ENCODE data around the gene FRMD4A.
"Not testable (repeated sequence)": the region's sequence is repeated elsewhere in the genome, so short reads cannot be mapped to it uniquely, and the experiment has no call there.

FRMD4A gene

DNA sequence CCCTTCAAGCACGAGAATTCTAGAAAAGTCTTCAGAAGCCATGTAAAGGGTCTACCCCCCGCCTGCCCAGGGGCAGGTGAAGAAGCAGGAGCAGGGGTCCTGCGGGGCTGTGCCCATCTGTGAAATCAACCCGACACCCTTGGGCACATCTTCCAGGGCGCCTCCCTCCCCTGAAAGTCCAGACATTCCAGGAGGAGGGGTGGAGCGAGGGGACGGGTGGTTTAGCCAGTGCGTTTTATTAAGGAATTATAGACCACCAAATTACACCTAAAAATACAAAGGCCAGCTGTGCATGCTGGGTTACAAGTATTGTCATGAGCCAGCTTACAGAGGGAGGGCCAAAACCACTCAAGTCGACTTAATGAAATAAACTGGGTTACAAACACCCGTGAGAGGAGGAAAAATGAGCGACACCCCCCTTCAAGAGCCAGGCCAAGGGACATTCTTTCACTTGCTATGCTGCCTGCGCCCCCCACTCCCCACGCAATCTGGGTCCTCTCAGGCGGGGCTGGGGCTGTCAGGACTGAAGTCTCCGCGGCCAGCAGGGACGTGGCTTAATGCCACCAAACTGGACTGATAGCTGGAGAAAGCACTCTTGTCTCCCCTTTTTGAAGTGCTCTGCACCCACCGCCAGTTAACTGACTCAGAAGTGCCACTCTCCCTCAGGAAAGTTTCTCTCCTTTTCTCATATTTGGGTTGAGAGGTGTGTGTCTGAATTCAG, 360.3 kb downstream of the FRMD4A start:
- DNase-seq = no peak

DNA sequence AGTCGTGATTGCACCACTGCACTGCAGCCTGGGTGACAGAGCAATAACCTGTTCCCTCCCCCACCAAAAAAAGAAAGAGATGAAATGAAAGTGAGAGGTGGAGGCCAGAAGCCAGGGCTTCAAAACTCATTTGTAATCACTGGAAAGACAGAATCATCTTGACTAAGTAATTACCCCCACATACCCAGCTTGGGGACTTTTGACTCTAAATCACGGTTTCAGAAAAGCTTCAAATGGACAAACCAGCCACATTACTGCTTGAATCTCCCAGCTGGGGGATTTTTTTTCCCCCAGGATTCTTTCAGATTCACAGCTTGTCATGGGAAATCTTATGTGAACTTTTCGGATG, 361.0 kb downstream of the FRMD4A start:
- DNase-seq = no peak

DNA sequence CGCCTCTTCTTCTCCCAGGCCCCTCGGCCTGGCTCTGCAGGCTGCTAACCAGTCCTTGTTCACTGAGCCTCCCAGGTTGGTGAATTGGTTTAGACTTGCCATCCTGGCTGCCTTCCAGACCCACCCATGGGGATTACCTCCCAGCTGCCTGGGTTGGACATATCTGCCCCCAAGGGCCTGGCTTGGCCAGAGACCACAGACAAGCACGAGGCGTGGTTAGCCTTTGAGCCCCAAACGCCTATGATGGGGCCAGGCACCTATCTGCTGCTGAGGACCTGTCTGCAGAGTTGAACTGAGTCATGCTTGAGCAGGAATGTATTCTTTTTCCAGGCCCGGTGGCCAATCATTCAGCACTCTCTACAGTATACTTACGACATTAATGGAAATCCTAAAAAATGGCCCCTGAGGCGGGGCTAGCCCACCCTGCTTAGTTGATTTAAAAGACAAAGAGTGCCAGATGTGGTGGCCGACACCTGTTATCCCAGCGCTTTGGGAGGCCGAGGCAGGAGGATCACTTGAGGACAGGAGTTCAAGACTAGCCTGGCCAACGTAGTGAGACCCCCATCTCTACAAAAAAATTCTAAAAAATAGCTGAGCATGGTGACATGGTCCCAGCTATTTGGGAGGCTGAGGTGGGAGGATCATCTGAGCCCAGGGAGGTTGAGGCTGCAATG, 361.5 kb downstream of the FRMD4A start:
- no peak for DNase-seq

DNA sequence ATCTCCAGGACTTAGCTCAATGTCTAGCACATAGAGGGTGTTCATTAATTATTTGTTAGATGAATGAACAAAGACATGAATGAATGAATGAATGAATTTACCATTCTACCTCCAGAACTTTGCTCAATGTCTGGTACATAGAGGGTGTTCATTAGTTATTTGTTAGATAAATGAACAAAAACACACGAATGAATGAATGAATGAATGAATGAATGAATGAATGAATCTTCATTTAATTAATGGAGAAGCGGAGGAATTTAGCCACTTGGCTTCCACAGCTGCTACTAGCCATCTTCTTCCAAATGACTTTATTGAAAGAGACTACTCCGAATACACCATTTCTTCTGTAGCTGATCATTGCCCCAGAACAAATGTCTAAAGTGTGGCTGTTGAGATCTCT, 368.9 kb downstream of the FRMD4A start:
- DNase-seq = no peak

DNA sequence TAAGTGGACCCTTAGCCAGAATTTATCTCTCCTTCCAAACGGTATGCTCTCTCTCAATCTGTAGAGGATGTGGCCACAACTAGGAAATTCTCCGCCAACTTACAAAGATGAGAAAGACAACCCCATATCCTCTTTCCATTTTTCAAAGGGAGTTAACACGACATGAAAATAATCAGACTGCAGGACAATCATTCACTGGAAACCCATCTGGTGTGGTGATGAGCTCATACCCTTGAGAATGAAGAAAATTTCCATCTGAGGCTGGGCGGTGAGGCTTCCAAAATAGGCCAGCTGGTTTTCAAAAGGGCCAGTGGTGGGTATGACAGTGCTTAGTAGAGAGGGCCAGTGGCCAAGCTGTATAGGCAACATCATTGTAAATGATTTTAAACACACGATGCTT, 369.6 kb downstream of the FRMD4A start:
- DNase-seq = no peak

DNA sequence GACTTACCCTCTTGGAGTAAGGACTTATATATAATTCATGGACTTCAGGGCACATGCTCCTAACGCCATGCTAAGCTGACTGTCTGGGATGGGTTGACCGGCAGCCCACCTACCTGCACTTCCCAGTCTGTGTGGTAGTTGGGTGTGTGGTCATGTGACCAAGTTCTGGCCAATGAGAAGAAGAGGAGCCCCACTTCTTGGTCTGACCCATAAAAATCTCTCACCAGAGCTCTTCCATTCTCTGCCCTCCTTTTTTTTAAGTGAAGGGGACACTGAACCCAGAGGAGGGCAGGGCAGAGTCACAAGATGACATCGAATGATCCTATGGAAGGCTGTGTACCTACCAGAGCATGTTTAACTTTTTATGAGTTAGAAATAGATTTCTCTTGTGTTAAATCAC, 370.1 kb downstream of the FRMD4A start:
- no peak for DNase-seq

DNA sequence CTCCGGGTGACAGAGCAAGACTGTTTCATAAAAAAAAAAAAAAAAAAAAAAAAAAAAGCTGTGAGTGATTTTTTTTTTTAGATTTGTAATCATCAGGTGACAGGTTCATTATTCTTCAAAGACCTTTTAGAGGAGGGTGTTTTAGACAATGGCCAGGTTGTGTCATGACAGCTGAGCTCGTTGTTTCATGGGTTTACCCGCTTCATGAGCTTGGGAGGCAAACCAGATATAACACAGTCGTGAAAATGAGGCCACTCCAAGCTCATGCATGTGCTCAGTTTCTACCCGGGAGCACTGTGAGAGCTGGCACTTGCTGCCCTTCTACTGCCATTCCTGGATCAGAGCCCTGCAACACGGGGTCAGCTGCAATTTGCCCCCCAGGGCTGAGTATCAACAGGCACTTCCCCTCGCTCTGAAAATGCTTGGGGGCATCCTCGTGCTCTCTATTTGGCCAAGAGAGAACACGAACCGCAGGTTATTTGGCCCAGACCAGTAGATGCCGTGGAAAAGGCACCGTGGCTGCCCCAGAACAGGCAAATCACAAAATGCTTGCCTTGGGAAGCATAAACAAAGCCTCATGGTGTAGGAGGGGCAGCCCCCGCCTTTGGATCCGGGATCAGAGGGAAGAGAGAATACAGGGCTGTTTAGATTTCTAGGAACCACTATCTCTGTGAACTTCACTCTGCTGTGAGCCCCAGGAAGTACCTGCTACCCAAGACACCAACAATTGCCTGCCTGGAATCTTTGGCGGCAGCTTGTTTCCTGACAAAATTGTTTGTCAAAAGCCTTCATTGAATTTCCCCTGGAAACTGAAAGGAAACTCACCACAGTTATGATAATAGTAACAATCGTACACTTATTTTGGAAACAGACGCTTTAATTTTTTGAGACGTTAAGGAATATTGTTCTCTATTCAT, 371.0 kb downstream of the FRMD4A start:
- DNase-seq = no peak

DNA sequence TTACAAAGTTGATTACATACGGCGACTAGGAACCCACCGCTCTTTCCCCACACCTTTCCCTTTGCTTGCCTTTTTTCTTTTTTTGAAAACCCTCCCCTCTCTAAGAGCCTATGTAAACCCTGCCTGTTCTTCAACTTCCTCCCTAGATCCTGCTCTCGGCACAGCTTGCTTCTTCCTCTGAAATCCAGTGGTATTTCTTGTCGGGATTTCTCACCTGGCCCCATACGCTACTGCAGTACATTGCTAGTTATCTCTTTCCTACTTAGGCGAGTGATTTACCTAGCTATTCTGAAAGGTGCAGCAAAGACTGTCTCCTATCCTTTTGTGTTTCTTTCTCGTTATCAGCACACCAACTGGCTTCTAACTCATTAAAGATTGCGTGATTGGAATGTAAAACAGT, 372.9 kb downstream of the FRMD4A start:
- no peak for DNase-seq

DNA sequence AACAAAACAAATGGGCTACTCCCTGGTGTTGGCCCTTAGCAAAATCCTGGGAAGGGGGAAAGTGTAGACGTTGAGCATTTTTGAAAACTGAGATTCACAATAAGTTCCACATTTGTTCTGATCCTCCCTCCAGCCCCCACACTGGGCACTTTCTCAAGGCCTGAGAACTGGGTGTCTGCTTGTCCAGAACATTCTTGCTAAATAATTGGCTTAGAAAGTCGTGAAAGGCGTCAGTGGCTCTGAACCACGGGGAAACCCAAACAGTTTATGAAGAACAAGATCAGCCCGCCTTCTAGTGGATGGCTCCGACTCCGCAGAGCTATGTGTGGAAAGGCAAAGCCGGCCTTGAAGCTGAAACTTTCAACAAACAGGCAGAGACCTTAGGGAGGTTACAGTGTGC, 373.9 kb downstream of the FRMD4A start:
- no peak for DNase-seq

DNA sequence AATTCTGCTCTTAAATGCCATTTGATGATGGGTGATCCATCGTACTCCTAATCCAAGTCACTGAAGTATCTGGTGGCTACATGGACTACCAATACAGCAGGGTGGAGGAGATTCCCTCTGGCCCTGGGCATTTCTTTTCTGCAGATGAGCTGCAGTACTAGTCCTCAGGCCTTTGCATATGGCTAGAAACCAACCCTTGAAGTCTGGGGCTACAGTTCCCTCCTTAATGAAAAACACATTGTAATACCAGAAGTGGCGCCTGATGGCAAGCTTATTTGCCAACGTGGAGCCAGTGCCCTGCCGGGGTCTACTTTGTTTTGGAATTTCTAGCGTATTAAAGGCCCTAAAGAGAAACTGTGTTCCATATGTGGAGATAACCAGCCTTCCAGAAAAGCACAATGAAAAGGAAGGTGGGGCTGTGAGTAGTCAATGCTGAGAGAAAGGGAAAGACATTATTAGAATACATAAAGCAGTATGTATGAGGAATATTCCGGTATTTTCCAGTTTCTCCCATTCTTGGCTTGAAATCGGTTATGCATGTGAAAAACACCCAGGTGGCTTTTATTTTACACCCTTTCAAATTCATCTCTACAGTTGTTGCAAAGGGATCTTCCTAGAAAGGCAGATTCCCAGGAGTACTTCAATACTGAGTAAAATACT, 375.2 kb downstream of the FRMD4A start:
- no peak for DNase-seq

DNA sequence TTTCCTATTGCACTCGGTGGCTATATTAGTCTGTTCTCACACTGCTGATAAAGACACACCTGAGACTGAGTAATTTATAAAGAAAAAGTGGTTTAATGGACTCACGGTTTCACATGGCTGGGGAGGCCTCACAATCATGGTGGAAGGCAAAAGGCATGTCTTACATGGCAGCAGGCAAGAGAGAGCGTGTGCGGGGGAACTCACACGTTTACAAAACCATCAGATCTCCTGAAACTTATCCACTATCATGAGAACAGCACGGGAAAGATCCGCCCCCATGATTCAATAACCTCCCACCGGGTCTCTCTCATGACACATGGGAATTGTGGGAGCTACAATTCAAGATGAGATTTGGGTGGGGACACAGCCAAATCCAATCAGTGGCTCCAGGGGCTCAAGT, 376.5 kb downstream of the FRMD4A start:
- not testable (repeated sequence) for DNase-seq

DNA sequence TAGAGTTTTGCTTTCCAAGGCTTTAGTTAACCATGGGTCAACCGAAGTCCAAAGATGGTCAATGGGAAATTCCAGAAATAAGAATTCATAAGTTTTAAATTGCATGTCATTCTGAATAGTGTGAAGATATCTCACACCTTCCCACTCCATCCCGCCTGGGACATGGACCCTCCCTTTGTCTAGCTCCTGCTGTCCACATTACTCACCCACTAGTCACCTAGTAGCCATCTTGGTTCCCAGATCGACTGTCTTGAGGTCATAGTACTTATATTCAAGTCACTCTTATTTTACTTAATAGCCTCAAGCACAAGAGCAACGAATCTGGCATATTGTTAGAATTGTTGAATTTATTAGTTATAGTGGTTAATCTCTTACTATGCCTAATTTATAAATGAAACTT, 377.4 kb downstream of the FRMD4A start:
- DNase-seq = no peak

DNA sequence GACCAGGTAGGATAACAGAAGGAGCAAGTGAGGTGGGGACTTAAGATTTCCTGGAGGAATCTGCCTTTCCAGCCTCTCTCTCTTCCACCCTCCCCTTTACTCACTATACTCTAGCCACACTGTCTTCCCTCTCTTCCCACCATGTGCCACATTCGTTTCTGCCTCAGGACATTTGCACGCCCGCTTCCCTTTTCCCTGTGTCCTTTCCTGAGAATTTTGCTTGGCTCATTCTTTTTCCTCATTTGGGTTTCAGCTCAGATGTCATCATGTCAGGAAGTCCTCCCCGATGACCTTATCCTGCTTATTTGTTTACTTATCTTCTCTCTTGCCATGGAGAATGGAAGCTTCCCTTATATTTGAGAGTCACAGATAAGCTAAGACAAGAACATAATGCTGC, 380.2 kb downstream of the FRMD4A start:
- no peak for DNase-seq

DNA sequence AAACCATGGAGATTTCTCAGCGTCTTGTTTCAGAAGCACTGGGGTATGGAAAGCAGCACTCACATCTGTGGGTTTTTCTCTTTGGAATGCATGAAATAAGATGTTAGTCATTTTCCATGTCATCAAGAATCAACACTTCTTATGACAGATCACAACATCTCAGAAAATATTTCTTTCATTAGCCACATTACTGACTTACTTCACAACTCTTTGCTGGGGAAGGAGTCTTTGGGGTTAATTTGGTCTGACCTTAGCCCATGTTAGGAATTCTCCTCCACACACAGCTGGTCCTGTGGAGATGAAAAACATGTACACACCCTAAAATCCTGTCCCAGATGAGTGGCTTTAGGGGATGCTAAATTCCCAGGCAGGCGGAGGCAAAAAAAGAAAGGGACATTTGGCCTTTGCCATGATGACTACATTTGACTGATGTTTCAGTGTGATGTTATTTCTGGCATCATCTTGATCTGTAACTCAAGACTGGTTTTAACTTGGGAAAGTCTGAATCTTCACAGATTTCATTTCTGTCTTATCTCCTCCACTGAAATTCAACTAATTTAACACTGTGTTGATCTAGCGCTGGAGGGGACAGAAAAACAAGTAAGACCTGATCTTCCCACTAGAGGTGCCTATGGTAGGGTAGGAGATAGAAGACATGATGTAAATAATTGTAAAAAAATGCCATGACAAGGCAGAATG, 380.7 kb downstream of the FRMD4A start:
- DNase-seq = no peak

DNA sequence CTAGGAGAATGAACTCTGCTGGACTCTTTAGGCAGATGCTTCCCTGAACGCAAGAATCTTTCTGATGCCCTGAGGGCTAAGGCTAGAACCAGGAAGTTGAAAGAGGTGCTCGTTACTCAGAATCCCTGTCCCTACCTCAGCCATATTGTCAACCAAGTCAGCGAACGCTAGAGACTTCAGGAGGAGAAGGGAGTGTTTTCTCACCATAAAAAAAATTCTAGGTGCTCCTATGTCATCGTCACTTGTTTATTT, 384.6 kb downstream of the FRMD4A start:
- no peak for DNase-seq

DNA sequence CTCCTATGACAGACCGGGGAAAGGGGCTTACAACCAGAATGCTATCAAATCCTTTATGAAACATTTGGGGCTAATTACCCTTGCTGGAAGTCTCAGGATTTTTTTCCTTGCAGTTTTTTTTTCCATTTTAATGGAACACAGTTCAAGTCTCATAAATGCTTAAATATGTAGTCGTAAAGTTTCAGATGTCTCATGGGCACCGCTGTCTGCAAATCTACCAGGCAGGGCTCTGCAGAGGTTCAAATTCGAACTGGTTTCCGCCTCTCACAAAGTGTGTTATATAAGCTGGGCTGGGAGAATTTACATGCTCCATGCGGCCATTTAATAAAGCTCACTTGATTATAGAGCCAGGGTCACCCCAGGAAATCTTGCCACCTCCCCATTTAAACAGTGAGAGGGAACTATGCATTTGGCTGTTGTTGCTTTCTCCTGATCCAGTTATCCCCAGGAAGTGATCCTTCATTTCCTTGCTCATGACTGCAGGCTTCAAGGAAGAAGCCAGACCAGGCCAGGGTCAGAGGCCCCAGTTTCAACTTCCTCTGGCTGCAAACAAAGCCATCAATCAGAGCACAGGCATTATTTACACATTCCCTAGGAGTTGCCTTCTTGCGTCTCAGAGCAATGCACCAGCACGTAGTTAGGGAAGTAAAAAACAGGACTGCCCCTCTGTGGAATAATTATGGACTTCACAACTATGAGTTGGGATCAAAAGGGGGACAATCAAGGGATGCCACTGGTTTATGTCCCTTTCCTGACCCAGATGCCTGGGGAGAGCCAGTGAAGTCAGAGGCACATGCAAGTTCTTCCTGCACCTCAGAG, 385.1 kb downstream of the FRMD4A start:
- no peak for DNase-seq

DNA sequence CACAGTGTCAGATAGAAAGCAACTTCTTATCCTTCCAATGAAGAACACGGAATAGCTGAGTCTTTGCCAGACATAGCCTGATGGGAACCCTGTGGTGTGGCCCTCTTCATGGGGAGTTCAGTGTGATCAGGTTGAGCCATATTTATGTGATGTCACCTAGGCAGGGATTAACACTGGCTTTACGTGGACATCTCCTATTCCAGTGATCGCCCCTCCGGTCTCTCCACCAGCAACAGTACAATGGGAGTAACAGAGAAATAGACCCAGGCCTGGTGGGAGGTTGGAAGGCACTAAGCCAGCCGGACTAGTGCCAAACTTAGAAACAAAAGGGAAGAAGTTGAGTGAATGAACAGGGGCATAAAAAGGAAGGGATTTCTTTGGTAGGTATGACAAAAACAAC, 385.9 kb downstream of the FRMD4A start:
- DNase-seq = no peak

DNA sequence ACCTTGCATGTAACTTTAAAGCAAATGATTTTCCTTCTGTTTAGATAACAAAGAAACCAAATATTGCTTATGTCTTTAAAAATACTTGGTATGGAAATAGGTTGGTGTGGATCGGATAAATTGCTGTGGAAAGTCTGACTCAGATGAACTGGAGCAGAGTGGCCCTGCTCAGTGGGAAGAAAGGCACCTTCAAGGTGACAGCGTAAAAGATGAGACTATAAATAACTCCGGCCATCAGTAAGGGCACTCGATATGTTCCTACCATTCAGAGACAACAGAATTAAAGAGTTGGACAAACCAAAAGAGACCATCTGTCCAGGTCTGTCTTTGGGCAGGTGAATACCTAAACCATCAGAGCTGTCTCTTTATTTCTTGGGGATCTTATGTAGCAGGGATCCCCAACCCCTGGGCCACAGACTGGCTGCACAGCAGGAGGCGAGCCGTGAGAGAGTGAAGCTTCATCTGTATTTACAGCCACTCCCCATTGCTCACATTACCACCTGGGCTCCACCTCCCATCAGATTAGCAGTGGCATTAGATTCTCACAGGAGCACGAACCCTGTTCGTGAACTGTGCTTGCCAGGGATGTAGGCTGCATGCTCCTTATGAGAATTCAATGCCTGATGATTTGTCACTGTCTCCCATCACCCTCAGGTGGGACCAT, 386.9 kb downstream of the FRMD4A start:
- DNase-seq = no peak

DNA sequence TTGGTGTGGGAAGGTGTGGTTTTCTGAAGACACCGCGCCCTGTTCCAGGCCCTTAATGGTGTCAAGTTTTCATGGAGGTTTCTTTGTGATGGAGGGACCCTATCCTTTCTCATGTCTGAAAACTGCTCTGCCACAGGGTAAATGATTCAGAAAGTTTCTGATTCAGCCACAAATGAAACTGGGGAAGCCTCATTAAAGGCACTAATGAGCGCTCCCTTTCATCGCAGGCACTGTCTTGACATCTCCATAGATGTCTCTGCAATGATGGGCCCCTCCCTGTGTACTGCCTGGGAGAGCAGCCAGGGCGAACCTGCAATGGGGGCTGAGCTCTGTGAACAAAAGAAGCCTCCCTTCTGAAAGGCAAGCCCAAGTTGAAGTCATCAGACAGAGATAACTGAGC, 388.7 kb downstream of the FRMD4A start:
- no peak for DNase-seq

DNA sequence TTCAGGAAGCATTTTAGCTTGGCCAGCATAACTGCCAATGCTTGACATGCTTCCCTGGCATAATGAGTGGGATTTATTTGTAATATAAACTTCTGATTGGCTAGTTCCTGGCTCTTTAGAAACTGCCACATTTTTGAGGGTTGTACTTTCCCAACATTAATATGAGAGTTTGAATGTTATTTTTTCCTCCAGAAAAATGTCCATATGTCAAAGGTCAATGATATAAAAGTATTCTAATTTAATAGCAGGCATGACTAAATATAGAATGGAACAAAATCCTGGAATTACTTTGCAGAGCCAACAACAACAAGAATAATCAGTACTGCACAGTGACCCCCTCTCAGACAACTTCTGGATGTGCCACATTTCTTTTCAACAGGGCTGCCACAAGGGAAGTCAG, 391.3 kb downstream of the FRMD4A start:
- DNase-seq = no peak

DNA sequence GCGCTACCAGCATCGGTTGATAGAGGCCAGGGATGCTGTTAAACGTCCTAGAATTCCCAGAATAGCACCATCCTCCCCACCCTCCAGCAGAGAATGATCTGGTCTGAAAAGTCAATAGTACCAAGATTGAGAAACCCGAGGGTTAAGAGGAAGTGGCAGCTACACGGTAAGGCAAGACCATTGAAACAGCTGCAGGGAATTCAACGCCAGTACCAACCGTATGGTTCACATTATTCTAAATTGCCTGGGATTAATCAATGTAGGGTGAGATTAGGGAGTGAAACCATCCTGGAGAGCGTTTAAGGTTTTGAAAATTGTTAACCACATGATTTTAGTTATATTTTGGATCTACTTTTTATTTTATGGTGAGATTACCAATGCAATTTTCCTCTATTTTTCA, 391.8 kb downstream of the FRMD4A start:
- DNase-seq = no peak

DNA sequence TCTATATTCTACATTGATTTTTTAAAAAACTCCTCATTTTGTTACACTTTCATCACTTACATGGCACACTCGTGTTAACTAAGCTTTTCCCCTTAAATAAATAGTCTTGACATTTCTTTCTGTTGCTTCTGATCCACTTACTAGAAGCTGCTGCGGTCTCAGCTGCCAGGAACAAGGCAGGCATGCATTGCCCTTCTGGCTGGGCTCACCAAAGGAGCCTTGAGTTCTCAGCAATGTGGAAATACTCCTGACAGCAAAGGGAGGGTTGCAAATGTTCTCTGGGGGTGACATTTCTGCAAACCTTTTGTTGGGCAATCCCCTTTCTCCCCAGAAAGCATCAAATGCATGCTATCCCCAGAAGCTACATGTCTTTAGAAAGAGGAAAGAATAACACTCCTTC, 393.9 kb downstream of the FRMD4A start:
- DNase-seq = no peak
